Stimulated activated CD8-positive, alpha-beta memory T cell treated with anti-CD3 and anti-CD28 coated beads, Interleukin-15, amount 100 ng/mL, for 24 hours (primary cell): Measurements from ENCODE around the gene TRIM51G.
"Not testable (repeated sequence)": the region's sequence is repeated elsewhere in the genome, so short reads cannot be mapped to it uniquely, and the experiment has no call there.

Experiments used
- DNase-seq: peaks from one replicate; pipeline ENCODE4 v3.0.0-alpha.2; 2020; ENCODE audit warnings: low read depth

TRIM51G gene, protein sequence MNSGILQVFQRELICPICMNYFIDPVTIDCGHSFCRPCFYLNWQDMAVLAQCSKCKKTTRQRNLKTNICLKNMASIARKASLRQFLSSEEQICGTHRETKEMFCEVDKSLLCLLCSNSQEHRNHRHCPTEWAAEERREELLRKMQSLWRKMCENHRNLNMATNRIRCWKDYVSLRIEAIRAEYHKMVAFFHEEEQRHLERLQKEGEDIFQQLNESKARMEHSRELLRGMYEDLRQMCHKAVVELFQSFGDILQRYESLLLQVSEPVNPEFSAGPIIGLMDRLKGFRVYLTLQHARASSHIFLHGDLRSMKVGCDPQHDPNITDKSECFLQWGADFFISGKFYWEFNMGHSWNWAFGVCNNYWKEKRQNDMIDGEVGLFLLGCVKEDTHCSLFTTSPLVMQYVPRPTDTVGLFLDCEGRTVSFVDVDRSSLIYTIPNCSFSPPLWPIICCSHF

DNA sequence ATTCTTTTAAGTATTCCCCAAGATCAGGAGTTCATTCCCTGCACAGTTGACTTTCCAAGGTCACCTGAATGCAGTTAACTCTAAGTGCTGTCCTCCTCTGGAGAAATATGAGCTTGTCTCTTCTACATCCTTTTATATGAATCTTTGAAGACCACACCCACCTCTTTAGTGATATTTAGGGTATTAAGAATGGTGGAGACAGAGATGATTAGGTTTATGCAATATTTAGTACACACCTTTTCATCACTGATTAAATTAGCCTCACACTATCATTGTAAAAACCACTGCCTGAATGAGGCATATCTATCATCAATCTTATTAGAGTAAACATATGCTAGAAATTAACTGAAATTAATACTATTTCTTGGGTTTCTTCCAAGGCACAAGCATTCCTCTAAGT lies at the start of gene TRIM51G:
TRIM51G (minus strand) TSS at position 101 of the 400 bp plus-strand sequence. CDS start 2,190 bp downstream, outside the sequence.
- not testable (repeated sequence) for DNase-seq

DNA sequence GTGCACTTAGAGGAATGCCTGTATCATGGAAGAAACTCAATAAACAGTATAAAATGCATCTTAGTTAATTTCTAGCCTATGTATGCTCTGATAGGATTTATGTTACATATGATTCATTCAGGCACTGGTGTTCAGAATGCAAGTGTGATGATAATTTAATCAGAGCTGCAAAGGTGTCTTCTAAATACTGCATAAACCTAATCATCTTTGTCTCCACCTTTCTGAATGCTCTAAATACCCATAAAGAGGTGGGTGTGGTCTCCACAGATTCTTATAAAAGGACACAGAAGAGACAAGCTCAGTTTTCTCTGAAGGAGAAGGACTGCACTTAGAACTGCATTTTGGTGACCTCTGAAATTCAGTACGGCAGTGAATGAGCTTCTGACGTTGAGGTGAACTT lies 44.8 kb upstream of the TRIM51G start, which contains the start of gene TRIM49B:
TRIM49B (plus strand) TSS at position 301 of the 400 bp plus-strand sequence. CDS start 2,777 bp downstream, outside the sequence.
- DNase-seq, result not testable (repeated sequence)

DNA sequence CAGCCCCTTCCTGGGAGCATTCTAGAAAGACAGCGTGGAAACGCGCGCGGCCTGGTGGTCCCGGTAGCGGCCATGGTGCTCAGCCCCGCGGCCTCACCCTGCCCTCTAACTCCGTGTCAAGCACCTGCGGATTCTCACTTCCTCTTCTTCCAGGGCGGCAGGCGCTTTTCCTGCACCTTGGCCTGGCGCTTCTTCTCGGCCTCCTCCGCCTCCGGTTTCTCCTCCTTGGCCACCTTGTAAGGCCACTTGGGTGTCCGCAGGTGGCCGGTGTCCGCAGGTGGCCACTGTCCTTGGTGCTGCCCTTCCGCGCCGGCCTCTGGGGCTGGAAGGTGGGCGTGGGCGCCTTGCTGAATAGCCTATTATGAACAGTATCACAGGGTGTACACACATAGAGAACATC lies 15.1 kb downstream of the TRIM51G start:
- DNase-seq, result not testable (repeated sequence)

DNA sequence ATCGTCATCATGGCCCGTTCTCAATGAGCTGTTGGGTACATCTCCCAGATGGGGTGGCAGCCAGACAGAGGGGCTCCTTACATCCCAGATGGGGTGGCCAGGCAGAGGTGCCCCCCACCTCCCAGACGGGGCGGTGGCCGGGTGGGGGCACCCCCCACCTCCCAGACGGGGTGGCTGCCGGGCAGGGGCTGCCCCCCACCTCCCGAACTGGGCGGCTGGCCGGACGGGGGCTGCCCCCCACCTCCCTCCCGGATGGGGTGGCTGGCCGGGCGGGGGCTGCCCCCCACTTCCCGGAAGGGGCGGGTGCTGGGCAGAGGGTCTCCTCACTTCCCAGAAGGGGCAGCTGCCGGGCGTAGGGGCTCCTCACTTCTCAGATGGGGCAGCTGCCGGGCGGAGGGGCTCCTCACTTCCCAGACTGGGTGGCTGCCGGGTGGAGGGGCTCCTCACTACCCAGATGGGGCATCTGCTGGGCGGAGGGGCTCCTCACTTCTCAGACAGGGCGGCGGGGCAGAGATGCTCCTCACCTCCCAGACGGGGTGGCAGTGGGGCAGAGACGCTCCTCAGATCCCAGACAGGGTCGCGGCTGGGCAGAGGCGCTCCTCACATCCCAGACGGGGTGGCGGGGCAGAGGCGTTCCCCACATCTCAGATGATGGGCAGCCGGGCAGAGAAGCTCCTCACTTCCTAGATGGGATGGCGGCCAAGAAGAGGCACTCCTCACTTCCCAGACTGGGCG lies 28.2 kb downstream of the TRIM51G start:
- not testable (repeated sequence) for DNase-seq

DNA sequence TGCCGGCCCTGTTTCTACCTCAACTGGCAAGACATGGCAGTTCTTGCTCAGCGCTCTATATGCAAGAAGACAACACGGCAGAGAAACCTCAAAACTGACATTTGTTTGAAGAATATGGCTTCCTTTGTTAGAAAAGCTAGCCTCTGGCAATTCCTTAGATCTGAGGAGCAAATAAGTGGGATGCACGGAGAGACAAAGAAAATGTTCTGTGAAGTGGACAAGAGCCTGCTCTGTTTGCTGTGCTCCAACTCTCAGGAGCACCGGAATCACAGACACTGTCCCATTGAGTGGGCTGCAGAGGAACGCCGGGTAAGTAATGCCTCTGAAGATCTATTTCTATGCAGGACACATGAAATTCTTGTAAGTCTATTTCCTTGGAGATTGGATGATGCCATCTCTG lies 37.9 kb downstream of the TRIM51G start:
- not testable (repeated sequence) for DNase-seq
